Daoy (cell line): ENCODE data around the gene B3GNT8. TPM values are rescaled to one million over a fixed set of nuclear protein-coding genes. Genes with fewer than 3 reads are reported as not detected.
"Not testable (repeated sequence)": the region's sequence is repeated elsewhere in the genome, so short reads cannot be mapped to it uniquely, and the experiment has no call there.

ENCODE experiments used
- DNase-seq: peaks from one replicate; pipeline ENCODE4 v3.0.0-alpha.2; 2015; ENCODE audit warnings: low read depth
- total RNA-seq: library from RNA; depleted of rRNA; stranded (reverse); fragments of >200 nt; shearing (Covaris generic); gene quantifications from 2 replicates; pipeline ENCODE4 v1.2.3, GENCODE V29; 2014

B3GNT8 gene
- total RNA-seq, 1 experiment from 2014 or later: 0.06 TPM

- no peak for DNase-seq
These were observed 12.0 kb downstream of the B3GNT8 start for GRCh38 chr19:41415154-41415571.

GRCh38 chr19:41414461-41414860 is 12.7 kb downstream of the B3GNT8 start:
- DNase-seq: no peak

GRCh38 chr19:41413947-41414346 is 13.2 kb downstream of the B3GNT8 start:
- DNase-seq: no peak

GRCh38 chr19:41412953-41413352 is 14.2 kb downstream of the B3GNT8 start:
- no peak for DNase-seq

DNA sequence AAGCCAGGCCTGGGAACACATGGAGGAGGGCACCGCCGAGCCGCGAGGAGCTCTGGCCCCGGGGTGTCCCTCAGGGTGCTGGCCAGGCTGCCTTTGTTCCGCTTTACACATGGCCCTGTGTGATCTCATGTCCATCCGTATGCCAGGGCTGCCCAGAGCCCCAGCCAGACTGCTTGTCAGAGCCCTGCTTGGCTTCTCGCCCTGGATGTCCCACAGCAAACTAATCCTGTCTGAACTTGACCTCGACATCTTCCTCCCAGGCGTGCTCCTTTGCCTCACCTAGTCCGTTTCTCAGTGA is 15.3 kb downstream of the B3GNT8 start:
- DNase-seq: no peak

- no peak for DNase-seq
These were observed 15.8 kb downstream of the B3GNT8 start for GRCh38 chr19:41411100-41411967.

DNA sequence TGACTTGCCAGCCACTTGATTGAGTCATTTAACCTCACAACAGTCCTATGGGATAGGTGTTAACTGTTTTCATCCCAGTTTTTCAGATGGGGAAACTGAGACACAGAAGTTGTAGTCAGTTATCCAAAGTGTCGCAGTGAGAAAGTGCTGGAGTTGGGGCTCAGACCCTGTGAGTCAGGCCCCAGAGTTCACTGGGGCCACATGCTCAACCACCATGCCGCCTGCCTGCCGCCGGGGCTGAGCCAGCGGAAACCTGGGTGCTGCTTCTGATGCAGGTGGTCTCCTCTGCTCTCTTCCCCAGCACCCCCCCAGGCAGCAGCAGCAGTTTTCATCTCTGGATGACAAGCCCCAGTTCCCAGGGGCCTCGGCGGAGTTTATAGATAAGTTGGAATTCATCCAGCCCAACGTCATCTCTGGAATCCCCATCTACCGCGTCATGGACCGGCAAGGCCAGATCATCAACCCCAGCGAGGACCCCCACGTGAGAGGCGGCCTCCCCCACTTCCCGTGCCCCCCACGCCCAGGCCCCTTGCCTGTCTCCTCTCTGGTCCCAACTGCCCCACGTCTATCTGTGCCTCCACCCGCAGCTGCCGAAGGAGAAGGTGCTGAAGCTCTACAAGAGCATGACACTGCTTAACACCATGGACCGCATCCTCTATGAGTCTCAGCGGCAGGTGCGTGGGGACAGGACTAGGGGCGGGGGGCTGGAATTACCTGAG is 16.7 kb downstream of the B3GNT8 start:
- DNase-seq: no peak

DNA sequence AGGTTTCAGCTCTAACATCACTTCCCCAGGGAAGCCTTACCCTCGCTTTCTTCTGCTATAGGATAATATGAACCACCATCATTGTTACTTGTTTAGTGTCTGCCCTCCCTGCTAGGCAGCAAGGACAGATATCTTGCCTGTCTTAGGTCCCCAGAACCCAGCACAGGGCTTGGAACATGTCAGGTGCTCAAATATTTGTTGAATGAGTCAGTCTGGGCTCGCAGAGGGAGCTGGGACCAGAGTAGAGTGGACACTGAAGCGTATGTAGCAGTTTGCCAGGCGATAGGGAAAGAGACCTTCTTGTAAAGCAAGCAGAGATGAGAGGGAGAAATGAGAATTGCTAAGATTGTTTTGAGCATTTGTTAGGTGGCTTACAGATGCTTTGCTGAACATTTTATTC is 17.9 kb downstream of the B3GNT8 start:
- peak; percentile 56 for DNase-seq

- DNase-seq: not testable (repeated sequence)
These were observed 18.3 kb downstream of the B3GNT8 start for GRCh38 chr19:41408846-41409245.

DNA sequence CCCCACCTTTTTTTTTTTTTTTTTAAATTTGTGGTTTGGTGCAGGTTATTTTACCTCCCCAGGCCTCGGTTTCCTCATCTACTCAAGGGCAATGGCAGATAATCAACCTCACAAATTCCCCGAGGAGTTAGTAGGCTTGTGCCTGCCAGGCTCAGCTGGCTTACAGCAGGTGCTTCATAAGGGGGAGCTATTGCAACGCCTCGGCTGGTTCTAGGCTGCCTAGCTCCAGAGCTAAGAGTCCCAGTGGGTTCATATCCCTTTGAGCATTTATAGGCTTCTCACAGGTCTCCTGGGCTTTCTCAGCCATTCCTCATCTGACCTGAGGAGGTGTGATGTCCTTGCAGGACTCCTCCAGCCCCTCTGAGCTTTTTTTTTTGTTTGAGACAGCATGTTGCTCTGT is 18.9 kb downstream of the B3GNT8 start:
- no peak for DNase-seq

DNA sequence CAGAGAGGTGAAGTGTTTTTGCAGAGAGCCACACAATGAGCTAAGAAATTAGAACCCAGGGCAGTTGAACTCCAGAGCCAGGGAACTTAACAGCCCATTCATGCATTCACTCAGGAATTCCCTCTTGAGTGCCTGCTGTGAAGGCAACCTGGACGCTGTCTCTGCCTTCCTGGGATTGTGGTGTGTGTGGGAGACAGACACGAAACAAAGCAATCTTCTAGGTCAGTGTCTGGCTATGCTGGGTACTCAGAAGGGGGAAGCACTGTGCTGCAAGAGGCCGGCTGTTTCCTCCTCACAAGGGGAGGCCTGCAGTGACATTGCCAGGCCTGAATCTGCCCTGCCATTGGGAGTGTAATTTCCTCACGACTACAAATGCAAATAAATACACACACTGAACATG is 19.9 kb downstream of the B3GNT8 start:
- no peak for DNase-seq

DNA sequence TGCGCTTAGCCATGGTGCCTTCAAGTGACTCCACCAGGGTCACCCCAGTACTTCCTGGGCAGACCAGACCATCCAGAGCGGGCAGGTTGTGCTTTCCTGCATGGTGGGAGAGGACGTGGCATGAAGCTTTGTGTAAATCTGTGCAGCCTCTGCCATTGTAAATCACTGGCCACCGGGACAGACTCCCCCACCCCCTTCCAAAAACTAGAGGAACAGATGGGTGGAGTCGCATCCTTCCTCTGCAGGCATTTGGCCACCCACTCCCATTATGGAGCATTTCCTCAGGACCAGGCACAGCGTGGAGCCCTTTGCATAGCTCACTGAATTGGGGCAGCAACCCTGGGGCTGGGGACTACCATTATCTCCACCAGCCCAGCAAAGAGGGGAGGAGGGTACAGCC is 21.4 kb downstream of the B3GNT8 start:
- no peak for DNase-seq

DNA sequence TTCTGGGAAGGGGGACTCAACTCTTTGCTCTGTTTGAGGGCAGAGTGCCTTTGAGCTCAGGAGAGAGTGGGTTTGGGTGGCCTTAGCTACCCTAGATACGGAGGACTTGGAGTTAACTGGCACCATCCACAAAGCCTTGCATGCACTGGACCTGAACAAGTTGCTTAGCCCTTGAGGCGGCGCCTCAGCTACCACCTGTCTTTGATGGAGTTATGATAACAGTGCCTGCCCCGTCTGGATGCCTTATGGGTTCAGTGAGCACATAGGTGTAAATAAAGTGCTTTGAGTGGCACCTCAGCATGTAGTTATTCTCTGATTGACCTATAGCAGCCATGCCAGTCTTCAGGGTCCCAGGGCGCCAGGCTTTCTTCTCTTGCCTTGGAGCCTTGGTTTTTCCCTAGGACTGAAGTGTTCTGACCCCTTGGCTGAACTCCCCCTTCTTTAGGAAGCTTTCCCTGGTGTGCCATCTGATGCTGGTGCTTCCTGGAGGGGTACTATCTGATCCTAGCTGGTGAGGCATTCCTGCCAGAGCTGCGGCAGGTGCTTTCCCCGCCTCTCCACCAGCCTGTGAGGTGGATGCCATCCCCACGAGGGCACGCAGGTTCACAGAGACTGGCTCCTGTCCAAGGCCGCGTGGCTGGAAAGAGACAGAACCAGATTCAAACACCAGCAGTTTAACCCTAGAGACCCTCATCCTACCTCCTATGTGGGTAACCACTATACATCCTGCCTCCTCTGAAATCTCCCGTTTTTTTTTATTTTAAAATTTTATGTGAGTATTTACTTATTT is 23.8 kb downstream of the B3GNT8 start:
- DNase-seq: no peak

GRCh38 chr19:41402010-41402409 is 25.2 kb downstream of the B3GNT8 start:
- no peak for DNase-seq

DNA sequence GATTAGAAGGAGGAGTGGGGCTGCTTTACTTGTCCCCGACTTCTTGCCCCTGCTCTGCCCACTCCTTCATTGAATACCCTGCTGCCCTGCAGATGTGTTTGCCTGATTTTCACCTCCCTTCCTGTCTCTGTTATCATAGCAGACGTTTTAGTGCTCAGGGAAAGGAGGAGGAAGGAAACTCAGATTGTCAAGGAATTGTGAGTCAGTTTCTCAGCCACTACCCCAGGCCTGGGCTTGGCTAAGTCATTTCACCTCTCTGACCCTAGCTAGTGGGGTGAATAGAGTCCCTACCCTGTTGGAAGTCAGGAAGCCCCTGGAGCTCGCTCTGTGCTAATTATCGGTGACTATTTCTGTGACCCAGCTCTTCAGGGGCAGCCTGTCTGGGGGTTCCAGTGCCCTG is 25.7 kb downstream of the B3GNT8 start:
- no peak for DNase-seq

DNA sequence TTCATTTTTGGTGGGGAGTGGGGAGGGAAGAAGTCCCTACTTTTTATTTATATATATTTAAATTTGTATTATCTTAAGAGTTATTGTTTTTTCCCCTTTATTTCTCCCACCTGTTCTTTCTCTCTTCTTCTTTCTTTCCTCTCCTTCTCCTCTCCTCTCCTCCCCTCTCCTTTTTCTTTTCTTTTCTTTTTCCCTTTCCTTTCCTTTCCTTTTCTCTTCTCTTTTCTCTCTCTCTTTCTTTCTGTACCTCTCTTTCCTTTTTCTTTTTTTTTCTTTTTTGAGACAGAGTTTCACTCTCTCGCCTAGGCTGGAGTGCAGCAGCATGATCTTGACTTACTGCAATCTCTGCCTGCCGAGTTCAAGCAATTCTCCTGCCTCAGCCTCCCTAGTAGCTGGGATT is 27.6 kb downstream of the B3GNT8 start:
- DNase-seq: no peak

DNA sequence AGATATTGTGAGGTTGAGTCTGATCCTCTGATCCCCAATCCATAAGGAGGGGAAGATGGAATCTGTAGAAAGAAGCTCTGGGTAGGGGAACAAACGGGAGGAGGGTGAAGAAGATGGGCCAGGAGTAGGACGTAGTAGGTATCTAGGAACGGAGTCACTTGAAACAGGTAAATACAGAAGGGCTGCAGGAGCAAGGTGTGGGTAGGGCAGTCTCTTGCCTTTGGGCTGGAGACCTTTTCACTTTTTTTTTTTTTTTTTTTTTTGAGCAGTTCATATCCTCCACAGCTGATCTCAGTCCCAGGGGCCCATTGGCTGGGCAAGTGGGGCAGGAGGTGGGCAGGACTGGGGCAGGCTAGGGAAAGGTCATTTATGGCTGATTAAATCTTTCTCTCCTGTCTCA is 28.1 kb downstream of the B3GNT8 start:
- DNase-seq: no peak

GRCh38 chr19:41398598-41398997 is 28.6 kb downstream of the B3GNT8 start:
- no peak for DNase-seq

DNA sequence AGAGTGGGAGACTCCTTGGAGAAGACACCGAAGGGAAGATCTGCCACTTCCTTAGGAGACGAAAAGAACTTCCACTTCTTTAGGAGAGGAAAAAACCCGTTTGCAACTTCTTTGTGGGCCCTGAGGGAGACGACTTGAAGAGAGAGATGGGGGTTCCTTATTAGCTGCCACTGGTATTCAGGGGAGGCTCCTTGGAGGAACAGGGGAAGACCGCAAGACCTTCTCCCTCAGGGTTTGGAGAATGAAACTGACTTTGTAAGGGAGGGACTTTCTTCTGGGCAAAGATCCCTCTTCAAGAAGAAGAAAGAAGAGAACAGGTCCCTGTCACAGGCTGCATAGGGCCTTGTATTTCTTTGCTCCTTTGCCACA is 29.1 kb downstream of the B3GNT8 start:
- DNase-seq: no peak

GRCh38 chr19:41397086-41398049 is 29.8 kb downstream of the B3GNT8 start, which contains the start of the genes BCKDHA and EXOSC5:
Gene BCKDHA (plus strand): TSS chr19:41397818. CDS start chr19:41397828, 10 bp downstream.
Gene EXOSC5 (minus strand): TSS chr19:41397359. CDS start chr19:41397328, 31 bp downstream.
- DNase-seq: peak; percentile 100

GRCh38 chr19:41395355-41395754 is 31.8 kb downstream of the B3GNT8 start:
- no peak for DNase-seq
